Liver (tissue), 9 donors: Measurements from ENCODE around the gene MEOX1. TPM values are rescaled to one million over a fixed set of nuclear protein-coding genes. Genes with fewer than 3 reads are reported as not detected.

Experiments used
- DNase-seq: peaks from one replicate; pipeline ENCODE4 v3.0.0-alpha.2; 2017; ENCODE audit warnings: low spot score
- H3K27ac ChIP-seq, 2 donors: one replicate each; pipeline ENCODE4 v1.7.0; 2013; ENCODE audit warnings: inconsistent platforms in 2 of 2, low read length in 2 of 2, control low read depth in 1 of 2, low read depth in 1 of 2, mild to moderate bottlenecking in 1 of 2
- H3K27me3 ChIP-seq, 4 donors: one replicate each; pipeline versions ENCODE4 v1.6.1 to v1.7.0; 2013; ENCODE audit warnings: low read length in 3 of 4, inconsistent platforms in 1 of 4, mild to moderate bottlenecking in 1 of 4, moderate library complexity in 1 of 4; ENCODE audit not compliant: control insufficient read depth in 4 of 4, insufficient read depth in 4 of 4
- H3K36me3 ChIP-seq, 4 donors: one replicate each; pipeline versions ENCODE4 v1.6.1 to v1.7.0; 2013; ENCODE audit warnings: low read length in 3 of 4, mild to moderate bottlenecking in 3 of 4, low read depth in 1 of 4, moderate library complexity in 1 of 4; ENCODE audit not compliant: control insufficient read depth in 4 of 4, insufficient read depth in 3 of 4
- H3K4me1 ChIP-seq, 4 donors: one replicate each; pipeline versions ENCODE4 v1.6.1 to v1.7.0; 2013; ENCODE audit warnings: low read length in 3 of 4, mild to moderate bottlenecking in 3 of 4, moderate library complexity in 1 of 4; ENCODE audit not compliant: control insufficient read depth in 4 of 4, insufficient read depth in 4 of 4
- H3K4me3 ChIP-seq, 3 donors: one replicate each; pipeline versions ENCODE4 v1.6.1 to v1.7.0; 2013; ENCODE audit warnings: low read length in 3 of 3, control low read depth in 1 of 3, low read depth in 1 of 3, mild to moderate bottlenecking in 1 of 3
- H3K9ac ChIP-seq, 2 donors: one replicate each; pipeline ENCODE4 v1.7.0; 2013; ENCODE audit warnings: low read length in 2 of 2, mild to moderate bottlenecking in 2 of 2, moderate library complexity in 2 of 2, control low read depth in 1 of 2, low read depth in 1 of 2
- H3K9me3 ChIP-seq, 4 donors: one replicate each; pipeline versions ENCODE4 v1.6.1 to v1.7.0; 2013; ENCODE audit warnings: low read length in 3 of 4; ENCODE audit not compliant: control insufficient read depth in 4 of 4
- EGR1 ChIP-seq, 2 donors: IDR thresholded peaks; 2 replicates each; pipeline ENCODE4 v1.6.1; 2016 to 2018; ENCODE audit warnings: antibody characterized with exemption in 2 of 2, low read depth in 2 of 2
- FOXA1 ChIP-seq: IDR thresholded peaks from 2 replicates; pipeline ENCODE4 v1.6.1; 2016; ENCODE audit warnings: antibody characterized with exemption
- FOXA2 ChIP-seq: IDR thresholded peaks from 2 replicates; pipeline ENCODE4 v1.6.1; 2016; ENCODE audit warnings: antibody characterized with exemption
- GABPA ChIP-seq, 2 donors: IDR thresholded peaks in 1 of 2; conservative IDR thresholded peaks in 1 of 2; 2 replicates each; pipeline ENCODE4 v1.6.1; 2016; ENCODE audit warnings: antibody characterized with exemption in 2 of 2, mild to moderate bottlenecking in 1 of 2, moderate library complexity in 1 of 2
- HNF4A ChIP-seq, 2 donors: conservative IDR thresholded peaks; 2 replicates each; pipeline ENCODE4 v1.6.1; 2016; ENCODE audit warnings: antibody characterized with exemption in 2 of 2, mild to moderate bottlenecking in 2 of 2
- HNF4G ChIP-seq: IDR thresholded peaks from 2 replicates; pipeline ENCODE4 v1.6.1; 2016; ENCODE audit warnings: antibody characterized with exemption
- JUND ChIP-seq, 2 donors: IDR thresholded peaks; 2 replicates each; pipeline ENCODE4 v1.6.1; 2016; ENCODE audit warnings: antibody characterized with exemption in 2 of 2
- NR2F2 ChIP-seq: IDR thresholded peaks from 2 replicates; pipeline ENCODE4 v1.6.1; 2016; ENCODE audit warnings: antibody characterized with exemption
- RAD21 ChIP-seq, 2 donors: IDR thresholded peaks; 2 replicates each; pipeline ENCODE4 v1.6.1; 2016; ENCODE audit warnings: antibody characterized with exemption in 2 of 2, mild to moderate bottlenecking in 2 of 2
- RXRA ChIP-seq, 2 donors: IDR thresholded peaks; 2 replicates each; pipeline ENCODE4 v1.6.1; 2017 to 2018; ENCODE audit warnings: antibody characterized with exemption in 2 of 2, mild to moderate bottlenecking in 1 of 2
- SP1 ChIP-seq: IDR thresholded peaks from 2 replicates; pipeline ENCODE4 v1.6.1; 2018; ENCODE audit warnings: antibody characterized with exemption, mild to moderate bottlenecking
- TAF1 ChIP-seq: conservative IDR thresholded peaks from 2 replicates; pipeline ENCODE4 v1.6.1; 2016; ENCODE audit warnings: antibody characterized with exemption, mild to moderate bottlenecking
- WGBS: extraction: QIAGEN DNeasy Blood & Tissue Kit; methylation state at CpG from one replicate; pipeline ENCODE4 v1.1.7; 2013; 5-methylcytosine and 5-hydroxymethylcytosine counted together
- polyA plus RNA-seq, 2 donors: library from polyadenylated mRNA; stranded (reverse) in 1 of 2; unstranded in 1 of 2; fragments of 200-250 nt in 1 of 2; fragments of >200 nt in 1 of 2; fragmentation: Nextera tagmentation in 1 of 2; extraction: Ambion mirVana in 1 of 2; gene quantifications; one replicate each; pipeline versions ENCODE4 v1.2.1 to v1.2.3, GENCODE V29; 2013 to 2015
- total RNA-seq, 2 donors: library from RNA; depleted of rRNA; stranded (reverse); fragments of >200 nt; gene quantifications; one replicate each; pipeline ENCODE4 v1.2.3, GENCODE V29; 2014
- TF ChIP-seq, protein P1 (sequence below): IDR thresholded peaks from 2 replicates; pipeline ENCODE4 v1.6.1; 2016; ENCODE audit warnings: antibody characterized with exemption, mild to moderate bottlenecking
- TF ChIP-seq, protein P2 (sequence below): IDR thresholded peaks from 2 replicates; pipeline ENCODE4 v1.6.1; 2016; ENCODE audit warnings: antibody characterized with exemption
- TF ChIP-seq, protein P3 (sequence below): fragments of 150-350 bp; IDR thresholded peaks from 2 replicates; pipeline ENCODE4 v1.5.1; 2017; ENCODE audit warnings: improper control_type of control experiment, low read depth, low read length; ENCODE audit not compliant: missing input control
- TF ChIP-seq, protein P4 (sequence below): IDR thresholded peaks from 2 replicates; pipeline ENCODE4 v1.6.1; 2016; ENCODE audit warnings: antibody characterized with exemption
- TF ChIP-seq, protein P5 (sequence below): IDR thresholded peaks from 2 replicates; pipeline ENCODE4 v1.6.1; 2016; ENCODE audit warnings: antibody characterized with exemption
- donor health status: healthy.
- donor health status: healthy.
- donor health status: healthy.
- donor health status: healthy.
- donor health status: healthy.

The MEOX1 gene
- total and polyA plus RNA-seq, 4 donors, result 0.05 to 0.33 TPM; not detected in 2

DNA sequence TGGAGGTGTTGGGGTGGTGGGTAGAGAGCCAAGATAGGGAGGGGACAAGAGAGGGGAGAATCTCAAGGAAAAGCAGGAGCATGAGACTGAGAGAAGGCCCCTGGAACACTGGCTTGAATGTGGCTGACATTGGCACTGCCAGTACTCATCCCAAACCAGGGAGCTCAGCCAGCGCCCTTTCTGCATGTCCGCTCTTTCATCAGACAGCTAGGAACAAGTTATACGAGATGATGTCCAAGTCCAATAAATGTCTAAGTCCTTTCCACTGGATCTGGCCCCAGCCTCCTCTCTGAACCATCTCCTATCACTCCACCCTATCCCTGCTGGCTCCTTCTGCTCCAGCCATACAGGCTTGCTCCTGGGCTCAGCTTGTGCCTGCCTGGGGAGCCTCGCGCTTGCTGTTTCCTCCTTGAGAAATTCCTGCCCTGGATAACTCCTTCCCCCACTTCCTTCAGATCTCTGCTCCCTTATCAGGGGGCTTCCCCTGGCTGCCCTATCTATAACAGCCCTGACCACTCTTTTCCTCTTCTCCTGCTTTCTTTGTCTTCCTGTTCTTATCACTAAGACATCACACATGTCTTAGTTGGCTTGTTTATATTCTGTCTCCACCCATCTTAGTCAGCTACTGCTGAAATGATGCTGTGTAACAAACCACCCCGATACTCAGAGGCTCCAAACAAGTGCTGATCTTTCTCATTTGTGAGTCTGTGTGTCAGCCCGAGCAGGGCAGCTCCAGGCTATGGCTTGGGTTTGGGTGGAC, 37.1 kb upstream of the MEOX1 start:
- H3K36me3 ChIP-seq, result no peaks in the 10 kb centered on the region
- H3K4me1 ChIP-seq, result no peaks in the 10 kb centered on the region
- H3K9me3 ChIP-seq, result no peaks in the 10 kb centered on the region
- TF ChIP-seq, protein P1, sequence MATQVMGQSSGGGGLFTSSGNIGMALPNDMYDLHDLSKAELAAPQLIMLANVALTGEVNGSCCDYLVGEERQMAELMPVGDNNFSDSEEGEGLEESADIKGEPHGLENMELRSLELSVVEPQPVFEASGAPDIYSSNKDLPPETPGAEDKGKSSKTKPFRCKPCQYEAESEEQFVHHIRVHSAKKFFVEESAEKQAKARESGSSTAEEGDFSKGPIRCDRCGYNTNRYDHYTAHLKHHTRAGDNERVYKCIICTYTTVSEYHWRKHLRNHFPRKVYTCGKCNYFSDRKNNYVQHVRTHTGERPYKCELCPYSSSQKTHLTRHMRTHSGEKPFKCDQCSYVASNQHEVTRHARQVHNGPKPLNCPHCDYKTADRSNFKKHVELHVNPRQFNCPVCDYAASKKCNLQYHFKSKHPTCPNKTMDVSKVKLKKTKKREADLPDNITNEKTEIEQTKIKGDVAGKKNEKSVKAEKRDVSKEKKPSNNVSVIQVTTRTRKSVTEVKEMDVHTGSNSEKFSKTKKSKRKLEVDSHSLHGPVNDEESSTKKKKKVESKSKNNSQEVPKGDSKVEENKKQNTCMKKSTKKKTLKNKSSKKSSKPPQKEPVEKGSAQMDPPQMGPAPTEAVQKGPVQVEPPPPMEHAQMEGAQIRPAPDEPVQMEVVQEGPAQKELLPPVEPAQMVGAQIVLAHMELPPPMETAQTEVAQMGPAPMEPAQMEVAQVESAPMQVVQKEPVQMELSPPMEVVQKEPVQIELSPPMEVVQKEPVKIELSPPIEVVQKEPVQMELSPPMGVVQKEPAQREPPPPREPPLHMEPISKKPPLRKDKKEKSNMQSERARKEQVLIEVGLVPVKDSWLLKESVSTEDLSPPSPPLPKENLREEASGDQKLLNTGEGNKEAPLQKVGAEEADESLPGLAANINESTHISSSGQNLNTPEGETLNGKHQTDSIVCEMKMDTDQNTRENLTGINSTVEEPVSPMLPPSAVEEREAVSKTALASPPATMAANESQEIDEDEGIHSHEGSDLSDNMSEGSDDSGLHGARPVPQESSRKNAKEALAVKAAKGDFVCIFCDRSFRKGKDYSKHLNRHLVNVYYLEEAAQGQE, result no peak
- TF ChIP-seq, protein P2, sequence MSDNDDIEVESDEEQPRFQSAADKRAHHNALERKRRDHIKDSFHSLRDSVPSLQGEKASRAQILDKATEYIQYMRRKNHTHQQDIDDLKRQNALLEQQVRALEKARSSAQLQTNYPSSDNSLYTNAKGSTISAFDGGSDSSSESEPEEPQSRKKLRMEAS, result no peak
- TF ChIP-seq HNF4A (conservative IDR thresholded peaks at IDR 0.05) (no peak), FOXA2 (no peak), NR2F2 (no peak), HNF4G (no peak), EGR1 (IDR thresholded peaks at IDR 0.05; ENCODE audit: low read depth in 2 of 2) (no peak)
- TF ChIP-seq, protein P3, sequence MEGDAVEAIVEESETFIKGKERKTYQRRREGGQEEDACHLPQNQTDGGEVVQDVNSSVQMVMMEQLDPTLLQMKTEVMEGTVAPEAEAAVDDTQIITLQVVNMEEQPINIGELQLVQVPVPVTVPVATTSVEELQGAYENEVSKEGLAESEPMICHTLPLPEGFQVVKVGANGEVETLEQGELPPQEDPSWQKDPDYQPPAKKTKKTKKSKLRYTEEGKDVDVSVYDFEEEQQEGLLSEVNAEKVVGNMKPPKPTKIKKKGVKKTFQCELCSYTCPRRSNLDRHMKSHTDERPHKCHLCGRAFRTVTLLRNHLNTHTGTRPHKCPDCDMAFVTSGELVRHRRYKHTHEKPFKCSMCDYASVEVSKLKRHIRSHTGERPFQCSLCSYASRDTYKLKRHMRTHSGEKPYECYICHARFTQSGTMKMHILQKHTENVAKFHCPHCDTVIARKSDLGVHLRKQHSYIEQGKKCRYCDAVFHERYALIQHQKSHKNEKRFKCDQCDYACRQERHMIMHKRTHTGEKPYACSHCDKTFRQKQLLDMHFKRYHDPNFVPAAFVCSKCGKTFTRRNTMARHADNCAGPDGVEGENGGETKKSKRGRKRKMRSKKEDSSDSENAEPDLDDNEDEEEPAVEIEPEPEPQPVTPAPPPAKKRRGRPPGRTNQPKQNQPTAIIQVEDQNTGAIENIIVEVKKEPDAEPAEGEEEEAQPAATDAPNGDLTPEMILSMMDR, result no peak
- H3K27ac ChIP-seq, result no peak overlapping the region
- no peak for DNase-seq
- 65% methylated on average over 7 of the region's 7 CpGs for WGBS
- H3K4me3 ChIP-seq, result no peak overlapping the region
- no peak overlapping the region for H3K9ac ChIP-seq
- peaks cover 0 to 3% (median 0%) of the 10 kb centered on the region in 4 donors for H3K27me3 ChIP-seq

DNA sequence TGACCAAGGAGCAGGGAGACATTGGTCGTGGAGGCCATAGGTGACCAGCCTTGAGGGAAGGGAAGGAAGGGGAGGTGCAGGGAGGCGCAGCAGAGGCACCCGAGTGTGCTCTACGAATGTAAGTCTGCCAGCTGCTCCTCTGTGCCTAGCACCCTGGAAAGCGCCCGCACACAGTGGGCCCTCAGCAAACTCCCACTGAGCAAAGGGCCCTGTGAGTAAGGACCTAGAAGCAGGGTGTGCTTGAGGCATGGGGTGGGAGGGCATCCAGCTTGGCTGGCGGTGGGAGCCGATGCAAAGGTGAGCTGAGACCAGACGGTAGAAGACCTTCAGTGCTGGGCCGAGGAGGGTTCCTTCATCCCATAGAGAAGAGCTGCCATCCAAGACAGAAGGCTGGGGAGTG, 36.2 kb upstream of the MEOX1 start:
- peaks cover 0 to 3% (median 0%) of the 10 kb centered on the region in 4 donors for H3K27me3 ChIP-seq
- no peak overlapping the region for H3K9ac ChIP-seq
- H3K4me1 ChIP-seq, result no peaks in the 10 kb centered on the region
- TF ChIP-seq HNF4A (conservative IDR thresholded peaks at IDR 0.05) (no peak), SP1 (no peak), EGR1 (IDR thresholded peaks at IDR 0.05; ENCODE audit: low read depth in 2 of 2) (no peak), GABPA (IDR thresholded peaks at IDR 0.05 in 1 of 2, conservative IDR thresholded peaks at IDR 0.05 in 1 of 2) (no peak), RAD21 (IDR thresholded peaks at IDR 0.05) (no peak), FOXA1 (no peak), HNF4G (no peak), RXRA (IDR thresholded peaks at IDR 0.05) (no peak), TAF1 (no peak), JUND (IDR thresholded peaks at IDR 0.05) (no peak), NR2F2 (no peak)
- TF ChIP-seq, protein P4, sequence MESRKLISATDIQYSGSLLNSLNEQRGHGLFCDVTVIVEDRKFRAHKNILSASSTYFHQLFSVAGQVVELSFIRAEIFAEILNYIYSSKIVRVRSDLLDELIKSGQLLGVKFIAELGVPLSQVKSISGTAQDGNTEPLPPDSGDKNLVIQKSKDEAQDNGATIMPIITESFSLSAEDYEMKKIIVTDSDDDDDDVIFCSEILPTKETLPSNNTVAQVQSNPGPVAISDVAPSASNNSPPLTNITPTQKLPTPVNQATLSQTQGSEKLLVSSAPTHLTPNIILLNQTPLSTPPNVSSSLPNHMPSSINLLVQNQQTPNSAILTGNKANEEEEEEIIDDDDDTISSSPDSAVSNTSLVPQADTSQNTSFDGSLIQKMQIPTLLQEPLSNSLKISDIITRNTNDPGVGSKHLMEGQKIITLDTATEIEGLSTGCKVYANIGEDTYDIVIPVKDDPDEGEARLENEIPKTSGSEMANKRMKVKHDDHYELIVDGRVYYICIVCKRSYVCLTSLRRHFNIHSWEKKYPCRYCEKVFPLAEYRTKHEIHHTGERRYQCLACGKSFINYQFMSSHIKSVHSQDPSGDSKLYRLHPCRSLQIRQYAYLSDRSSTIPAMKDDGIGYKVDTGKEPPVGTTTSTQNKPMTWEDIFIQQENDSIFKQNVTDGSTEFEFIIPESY, result no peak
- TF ChIP-seq, protein P5, sequence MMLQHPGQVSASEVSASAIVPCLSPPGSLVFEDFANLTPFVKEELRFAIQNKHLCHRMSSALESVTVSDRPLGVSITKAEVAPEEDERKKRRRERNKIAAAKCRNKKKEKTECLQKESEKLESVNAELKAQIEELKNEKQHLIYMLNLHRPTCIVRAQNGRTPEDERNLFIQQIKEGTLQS, result no peak
- no peak overlapping the region for H3K4me3 ChIP-seq
- no peaks in the 10 kb centered on the region for H3K36me3 ChIP-seq
- H3K27ac ChIP-seq, result no peak overlapping the region
- no peak for DNase-seq
- 86% methylated on average over 10 of the region's 10 CpGs for WGBS
- H3K9me3 ChIP-seq, result no peaks in the 10 kb centered on the region
